GM23248 (cell line): ENCODE measurements around the gene YPEL3. TPM values are rescaled to one million over a fixed set of nuclear protein-coding genes. Genes with fewer than 3 reads are reported as not detected.

Source experiments
- DNase-seq: peaks from one replicate; pipeline ENCODE4 v3.0.0-alpha.2; 2015
- H2AFZ ChIP-seq: fragments of 200-600 bp; sonication (generic); 2 replicates; pipeline ENCODE4 v1.6.1; 2016; ENCODE audit warnings: antibody characterized with exemption
- H3F3A ChIP-seq: fragments of 200-600 bp; sonication (generic); 2 replicates; pipeline ENCODE4 v1.6.1; 2016; ENCODE audit warnings: mild to moderate bottlenecking, antibody characterized with exemption, mixed run types; ENCODE audit not compliant: insufficient read depth
- H3K27ac ChIP-seq: fragments of 200-600 bp; sonication (generic); 2 replicates; pipeline ENCODE4 v1.5.1; 2016; ENCODE audit warnings: mild to moderate bottlenecking
- H3K27me3 ChIP-seq: fragments of 200-600 bp; sonication (generic); replicated peaks from 2 replicates; pipeline ENCODE4 v1.6.1; 2016; ENCODE audit warnings: mild to moderate bottlenecking; ENCODE audit not compliant: insufficient read depth
- H3K36me3 ChIP-seq: fragments of 200-600 bp; sonication (generic); 2 replicates; pipeline ENCODE4 v1.6.1; 2016; ENCODE audit warnings: low read depth, mild to moderate bottlenecking
- H3K4me1 ChIP-seq: fragments of 200-600 bp; sonication (generic); 2 replicates; pipeline ENCODE4 v1.6.1; 2016; ENCODE audit warnings: mild to moderate bottlenecking; ENCODE audit not compliant: insufficient read depth
- H3K4me2 ChIP-seq: fragments of 200-600 bp; sonication (generic); one replicate; pipeline ENCODE4 v1.6.1; 2016; ENCODE audit warnings: mild to moderate bottlenecking; ENCODE audit not compliant: unreplicated experiment
- H3K4me3 ChIP-seq: fragments of 200-600 bp; sonication (generic); 2 replicates; pipeline ENCODE4 v1.5.1; 2016; ENCODE audit warnings: mild to moderate bottlenecking
- H3K79me2 ChIP-seq: fragments of 200-600 bp; sonication (generic); 2 replicates; pipeline ENCODE4 v1.6.1; 2016; ENCODE audit warnings: mild to moderate bottlenecking; ENCODE audit not compliant: insufficient read depth
- H3K9ac ChIP-seq: fragments of 200-600 bp; sonication (generic); 2 replicates; pipeline ENCODE4 v1.6.1; 2016; ENCODE audit warnings: mild to moderate bottlenecking
- H3K9me2 ChIP-seq: fragments of 200-600 bp; sonication (generic); 2 replicates; pipeline ENCODE4 v1.6.1; 2016; ENCODE audit warnings: mixed run types, mild to moderate bottlenecking, moderate library complexity; ENCODE audit not compliant: insufficient read depth
- H3K9me3 ChIP-seq: fragments of 200-600 bp; sonication (generic); one replicate; pipeline ENCODE4 v1.6.1; 2017; ENCODE audit warnings: low read depth
- H4K20me1 ChIP-seq: fragments of 200-600 bp; sonication (generic); 2 replicates; pipeline ENCODE4 v1.6.0; 2016; ENCODE audit not compliant: insufficient read depth
- EZH2 ChIP-seq: fragments of 200-600 bp; sonication (generic); IDR thresholded peaks from 2 replicates; pipeline ENCODE4 v1.6.1; 2018; ENCODE audit warnings: antibody characterized with exemption, mild to moderate bottlenecking; ENCODE audit not compliant: insufficient read depth, poor library complexity, severe bottlenecking
- EZH2phosphoT487 ChIP-seq: fragments of 200-600 bp; sonication (generic); IDR thresholded peaks from 2 replicates; pipeline ENCODE4 v1.6.1; 2018; ENCODE audit warnings: antibody characterized with exemption, moderate library complexity, mild to moderate bottlenecking, low read depth; ENCODE audit not compliant: insufficient read depth
- WGBS, 2 experiments: methylation state at CpG; one replicate each; pipeline ENCODE4 v1.1.6; 2015 to 2017; ENCODE audit warnings: low lambda C conversion rate in 2 of 2, low coverage in 1 of 2; ENCODE audit errors: missing lambda C conversion rate in 2 of 2; 5-methylcytosine and 5-hydroxymethylcytosine counted together
- in situ Hi-C: fragments of 300-500 bp; cut with MboI; formaldehyde crosslinking; loops from 2 replicates; pipeline ENCODE4 v1.15.0; 2020
- polyA plus RNA-seq: library from polyadenylated mRNA; unstranded; fragments of >200 nt; fragmentation: Nextera tagmentation; extraction: Ambion mirVana; gene quantifications from 2 replicates; pipeline ENCODE4 v1.2.1, GENCODE V29; 2016
- total RNA-seq: library from RNA; depleted of rRNA; stranded (reverse); fragments of >200 nt; shearing (Covaris generic); gene quantifications from 2 replicates; pipeline ENCODE4 v1.2.3, GENCODE V29; 2014

Gene YPEL3
- total and polyA plus RNA-seq, 2 experiments from 2014 or later: 100.0 to 200 TPM

- H3K79me2 ChIP-seq: no peaks in the 10 kb centered on the region
- TF ChIP-seq EZH2phosphoT487 (no peak), EZH2 (no peak)
- H3K27ac ChIP-seq: no peak overlapping the region
- in situ Hi-C loops: loop anchor here (25.0 kb wide), 1 partner anchor 298 kb away; the partner anchor contains the start of gene ZNF771
- no peaks in the 10 kb centered on the region for H3F3A ChIP-seq
- H3K4me1 ChIP-seq: peaks cover 9% of the 10 kb centered on the region
- H3K36me3 ChIP-seq: no peaks in the 10 kb centered on the region; the same call in 1 of the 2 replicates
- no peaks in the 10 kb centered on the region for H3K9me3 ChIP-seq
- H3K9ac ChIP-seq: no peak overlapping the region
- H3K27me3 ChIP-seq: no peaks in the 10 kb centered on the region
- H3K4me2 ChIP-seq: no peak overlapping the region
- 75 to 77% methylated on average over 20 of the region's 20 CpGs for WGBS, 2 experiments
- H3K4me3 ChIP-seq: no peak overlapping the region
- H3K9me2 ChIP-seq: no peaks in the 10 kb centered on the region
- H2AFZ ChIP-seq: no peak overlapping the region
- no peaks in the 10 kb centered on the region for H4K20me1 ChIP-seq
- DNase-seq: peak; percentile 63
Observed at GRCh38 chr16:30113711-30114333, 17.8 kb upstream of the YPEL3 start.

- H3K27me3 ChIP-seq: no peaks in the 10 kb centered on the region
- no peaks in the 10 kb centered on the region for H3F3A ChIP-seq
- no peaks in the 10 kb centered on the region; the same call in 1 of the 2 replicates for H3K36me3 ChIP-seq
- peak; percentile 44 for DNase-seq
- in situ Hi-C loops: loop anchor here (25.0 kb wide), 1 partner anchor 299 kb away; the partner anchor contains the start of gene ZNF771
- H3K9me2 ChIP-seq: no peaks in the 10 kb centered on the region
- no peak within 1 kb of the TSS for H3K27ac ChIP-seq
- no peaks in the 10 kb centered on the region for H4K20me1 ChIP-seq
- no peaks in the 10 kb centered on the region for H3K79me2 ChIP-seq
- TF ChIP-seq EZH2phosphoT487: no peak
- TF ChIP-seq EZH2: no peak
- H3K9ac ChIP-seq: no peak within 1 kb of the TSS
- WGBS, 2 experiments: 68 to 72% methylated on average over 20 of the region's 20 CpGs
- no peaks in the 10 kb centered on the region for H3K9me3 ChIP-seq
- no peak within 1 kb of the TSS for H3K4me3 ChIP-seq
- no peak within 1 kb of the TSS for H3K4me2 ChIP-seq
- H3K4me1 ChIP-seq: peaks cover 9% of the 10 kb centered on the region
- H2AFZ ChIP-seq: no peak within 1 kb of the TSS
Observed at GRCh38 chr16:30113031-30113710, 17.2 kb upstream of the YPEL3 start, which contains the start of gene GDPD3. GDPD3 (minus strand) TSS chr16:30113537; CDS start chr16:30113478, 59 bp downstream.

- in situ Hi-C loops: loop anchor here (25.0 kb wide), 1 partner anchor 300 kb away; the partner anchor contains the start of gene ZNF771
- WGBS, 2 experiments: 81 to 83% methylated on average over 24 to 29 of the region's 29 CpGs
- no peaks in the 10 kb centered on the region for H4K20me1 ChIP-seq
Observed at GRCh38 chr16:30112197-30113030, 16.4 kb upstream of the YPEL3 start.

GRCh38 chr16:30110661-30111060 is 14.6 kb upstream of the YPEL3 start:
- Histone ChIP-seq H3K27me3 (no peaks in the 10 kb centered on the region), H3K4me1 (peaks cover 9% of the 10 kb centered on the region), H3K27ac (no peak overlapping the region), H3K9ac (no peak overlapping the region), H3K4me3 (no peak overlapping the region), H3K9me3 (no peaks in the 10 kb centered on the region), H3F3A (no peaks in the 10 kb centered on the region), H3K79me2 (no peaks in the 10 kb centered on the region), H4K20me1 (no peaks in the 10 kb centered on the region), H3K36me3 (no peaks in the 10 kb centered on the region; the same call in 1 of the 2 replicates), H3K9me2 (no peaks in the 10 kb centered on the region), H2AFZ (no peak overlapping the region), H3K4me2 (no peak overlapping the region)
- TF ChIP-seq EZH2phosphoT487 (no peak), EZH2 (no peak)
- in situ Hi-C loops: loop anchor here (25.0 kb wide), 1 partner anchor 302 kb away; the partner anchor contains the start of gene ZNF771
- no peak for DNase-seq
- 63 to 67% methylated on average over 7 of the region's 7 CpGs for WGBS, 2 experiments

More at GRCh38 chr16:30112197-30113030, 16.4 kb upstream of the YPEL3 start:
- TF ChIP-seq EZH2phosphoT487 (no peak), EZH2 (no peak)
- Histone ChIP-seq H3K9me3 (no peaks in the 10 kb centered on the region), H3K27me3 (no peaks in the 10 kb centered on the region), H3K4me1 (peaks cover 9% of the 10 kb centered on the region), H3K36me3 (no peaks in the 10 kb centered on the region; the same call in 1 of the 2 replicates), H3K27ac (no peak overlapping the region), H3K9ac (no peak overlapping the region), H3K4me2 (no peak overlapping the region), H2AFZ (no peak overlapping the region), H3F3A (no peaks in the 10 kb centered on the region), H3K4me3 (no peak overlapping the region), H3K79me2 (no peaks in the 10 kb centered on the region), H3K9me2 (no peaks in the 10 kb centered on the region)
- peak; percentile 69 for DNase-seq
